Stimulated activated memory B cell treated with anti-CD40 and anti-IgM and Interleukin-4, amounts not matched to agents 10 μg/mL and 1 μg/mL and 100 μg/mL, for 72 hours (primary cell): ENCODE results near the gene MAD1L1.
"Not testable (repeated sequence)": the region's sequence is repeated elsewhere in the genome, so short reads cannot be mapped to it uniquely, and the experiment has no call there.

Source experiments
- ATAC-seq: fragments of 150-1000 bp; cut with Tn5 transposase; 2 replicates; pipeline ENCODE4 v1.10.0; 2021
- H3K27ac Mint-ChIP-seq: one replicate; pipeline ENCODE4 v1.8.0; 2022; ENCODE audit warnings: mild to moderate bottlenecking, mixed read lengths
- H3K27me3 Mint-ChIP-seq: one replicate; pipeline ENCODE4 v1.8.0; 2022; ENCODE audit warnings: mixed read lengths
- H3K36me3 Mint-ChIP-seq: one replicate; pipeline ENCODE4 v1.8.0; 2022; ENCODE audit warnings: mixed read lengths
- H3K4me1 Mint-ChIP-seq: one replicate; pipeline ENCODE4 v1.8.0; 2022; ENCODE audit warnings: mixed read lengths
- H3K4me3 Mint-ChIP-seq: one replicate; pipeline ENCODE4 v1.8.0; 2022; ENCODE audit warnings: mild to moderate bottlenecking, moderate library complexity, mixed read lengths
- H3K9me3 Mint-ChIP-seq: one replicate; pipeline ENCODE4 v1.8.0; 2022; ENCODE audit warnings: mixed read lengths

Gene MAD1L1

GRCh38 chr7:2071133-2071832, 161.5 kb downstream of the MAD1L1 start:
- no peak for ATAC-seq

GRCh38 chr7:2070151-2070763, 162.5 kb downstream of the MAD1L1 start:
- Mint-ChIP-seq H3K4me3 (no peak overlapping the region), H3K9me3 (no peaks in the 10 kb centered on the region), H3K27me3 (no peaks in the 10 kb centered on the region), H3K4me1 (peaks cover 55% of the 10 kb centered on the region), H3K36me3 (peaks cover 48% of the 10 kb centered on the region), H3K27ac (peak overlapping the region; percentile 82)
- ATAC-seq: no peak

More at GRCh38 chr7:2071133-2071832, 161.5 kb downstream of the MAD1L1 start:
- H3K27me3 Mint-ChIP-seq: no peaks in the 10 kb centered on the region
- peaks cover 52% of the 10 kb centered on the region for H3K4me1 Mint-ChIP-seq
- H3K9me3 Mint-ChIP-seq: no peaks in the 10 kb centered on the region
- H3K27ac Mint-ChIP-seq: peak overlapping the region; percentile 82
- peaks cover 55% of the 10 kb centered on the region for H3K36me3 Mint-ChIP-seq
- peak overlapping the region; percentile 56 for H3K4me3 Mint-ChIP-seq

GRCh38 chr7:2069472-2069860, 163.3 kb downstream of the MAD1L1 start:
- Mint-ChIP-seq H3K4me3 (no peak overlapping the region), H3K27me3 (no peaks in the 10 kb centered on the region), H3K4me1 (peaks cover 55% of the 10 kb centered on the region), H3K9me3 (no peaks in the 10 kb centered on the region), H3K27ac (peak overlapping the region; percentile 82), H3K36me3 (peaks cover 43% of the 10 kb centered on the region)
- no peak for ATAC-seq

GRCh38 chr7:2068693-2069471, 163.9 kb downstream of the MAD1L1 start:
- Mint-ChIP-seq H3K36me3 (peaks cover 43% of the 10 kb centered on the region), H3K4me1 (peaks cover 54% of the 10 kb centered on the region), H3K9me3 (no peaks in the 10 kb centered on the region), H3K4me3 (no peak overlapping the region), H3K27ac (peak overlapping the region; percentile 82), H3K27me3 (no peaks in the 10 kb centered on the region)
- no peak for ATAC-seq

- peak; percentile 80 for ATAC-seq
- no peaks in the 10 kb centered on the region for H3K9me3 Mint-ChIP-seq
- H3K4me3 Mint-ChIP-seq: peak overlapping the region; percentile 50
- H3K27me3 Mint-ChIP-seq: no peaks in the 10 kb centered on the region
- peaks cover 43% of the 10 kb centered on the region for H3K4me1 Mint-ChIP-seq
- peak overlapping the region; percentile 82 for H3K27ac Mint-ChIP-seq
- peaks cover 50% of the 10 kb centered on the region for H3K36me3 Mint-ChIP-seq
Observed at GRCh38 chr7:2066251-2066919, 166.4 kb downstream of the MAD1L1 start.

GRCh38 chr7:2065528-2065927, 167.2 kb downstream of the MAD1L1 start:
- Mint-ChIP-seq H3K27ac (peak overlapping the region; percentile 40), H3K9me3 (no peaks in the 10 kb centered on the region), H3K4me1 (peaks cover 36% of the 10 kb centered on the region), H3K36me3 (peaks cover 51% of the 10 kb centered on the region), H3K4me3 (no peak overlapping the region), H3K27me3 (no peaks in the 10 kb centered on the region)
- no peak for ATAC-seq

- no peak for ATAC-seq
- Mint-ChIP-seq H3K4me3 (no peak overlapping the region), H3K27ac (peak overlapping the region; percentile 40), H3K27me3 (no peaks in the 10 kb centered on the region), H3K4me1 (peaks cover 28% of the 10 kb centered on the region), H3K36me3 (peaks cover 52% of the 10 kb centered on the region), H3K9me3 (peaks cover 5% of the 10 kb centered on the region)
Observed at GRCh38 chr7:2063563-2064260, 169.0 kb downstream of the MAD1L1 start.

GRCh38 chr7:2062648-2063047, 170.1 kb downstream of the MAD1L1 start:
- H3K27ac Mint-ChIP-seq: no peak overlapping the region
- H3K27me3 Mint-ChIP-seq: no peaks in the 10 kb centered on the region
- peaks cover 5% of the 10 kb centered on the region for H3K9me3 Mint-ChIP-seq
- H3K4me1 Mint-ChIP-seq: peaks cover 28% of the 10 kb centered on the region
- no peak overlapping the region for H3K4me3 Mint-ChIP-seq
- ATAC-seq: no peak
- peaks cover 53% of the 10 kb centered on the region for H3K36me3 Mint-ChIP-seq

- no peak for ATAC-seq
- H3K27ac Mint-ChIP-seq: no peak overlapping the region
Observed at GRCh38 chr7:2060701-2061100, 172.0 kb downstream of the MAD1L1 start.

GRCh38 chr7:2059964-2060700, 172.6 kb downstream of the MAD1L1 start:
- H3K27ac Mint-ChIP-seq: no peak overlapping the region
- peaks cover 5% of the 10 kb centered on the region for H3K9me3 Mint-ChIP-seq
- peaks cover 58% of the 10 kb centered on the region for H3K36me3 Mint-ChIP-seq
- H3K4me3 Mint-ChIP-seq: no peak overlapping the region
- ATAC-seq: no peak
- no peaks in the 10 kb centered on the region for H3K27me3 Mint-ChIP-seq
- H3K4me1 Mint-ChIP-seq: peaks cover 33% of the 10 kb centered on the region

More at GRCh38 chr7:2060701-2061100, 172.0 kb downstream of the MAD1L1 start:
- no peak overlapping the region for H3K4me3 Mint-ChIP-seq
- peaks cover 5% of the 10 kb centered on the region for H3K9me3 Mint-ChIP-seq
- peaks cover 58% of the 10 kb centered on the region for H3K36me3 Mint-ChIP-seq
- peaks cover 33% of the 10 kb centered on the region for H3K4me1 Mint-ChIP-seq
- H3K27me3 Mint-ChIP-seq: no peaks in the 10 kb centered on the region

- Mint-ChIP-seq H3K27ac (peak overlapping the region; percentile 64), H3K4me1 (peaks cover 28% of the 10 kb centered on the region), H3K36me3 (peaks cover 59% of the 10 kb centered on the region)
- not testable (repeated sequence) for ATAC-seq, H3K27me3 Mint-ChIP-seq, H3K4me3 Mint-ChIP-seq, H3K9me3 Mint-ChIP-seq
Observed at GRCh38 chr7:2058246-2058645, 174.5 kb downstream of the MAD1L1 start.

GRCh38 chr7:2055956-2056355, 176.8 kb downstream of the MAD1L1 start:
- no peaks in the 10 kb centered on the region for H3K27me3 Mint-ChIP-seq
- peaks cover 51% of the 10 kb centered on the region for H3K36me3 Mint-ChIP-seq
- no peak for ATAC-seq
- peak overlapping the region; percentile 68 for H3K27ac Mint-ChIP-seq
- H3K9me3 Mint-ChIP-seq: peaks cover 5% of the 10 kb centered on the region
- H3K4me3 Mint-ChIP-seq: no peak overlapping the region
- peaks cover 21% of the 10 kb centered on the region for H3K4me1 Mint-ChIP-seq

- Mint-ChIP-seq H3K4me1 (peaks cover 32% of the 10 kb centered on the region), H3K27me3 (no peaks in the 10 kb centered on the region), H3K9me3 (peaks cover 5% of the 10 kb centered on the region), H3K27ac (peak overlapping the region; percentile 68), H3K4me3 (no peak overlapping the region), H3K36me3 (peaks cover 42% of the 10 kb centered on the region)
- ATAC-seq: no peak
Observed at GRCh38 chr7:2054927-2055326, 177.8 kb downstream of the MAD1L1 start.

- no peak overlapping the region for H3K4me3 Mint-ChIP-seq
- H3K27me3 Mint-ChIP-seq: no peaks in the 10 kb centered on the region
- ATAC-seq: no peak
- H3K27ac Mint-ChIP-seq: no peak overlapping the region
- H3K9me3 Mint-ChIP-seq: no peaks in the 10 kb centered on the region
- H3K4me1 Mint-ChIP-seq: peaks cover 46% of the 10 kb centered on the region
- peaks cover 32% of the 10 kb centered on the region for H3K36me3 Mint-ChIP-seq
Observed at GRCh38 chr7:2053395-2053794, 179.3 kb downstream of the MAD1L1 start.
